ENCODE results near the gene ZNF641.

Gene ZNF641

GRCh38 chr12:48388460-48388859 lies 37.7 kb upstream of the ZNF641 start:
- no peak overlapping the region for H3K23ac ChIP-seq (ENCODE audit: low read length)
- H3K4me1 ChIP-seq (ENCODE audit: control insufficient read depth in 1 of 2, insufficient read depth in 2 of 2, low read length in 2 of 2): peaks cover 0 to 3% of the 10 kb centered on the region in 2 experiments
- no peak overlapping the region for H2BK12ac ChIP-seq (ENCODE audit: low read length)
- H3K79me2 ChIP-seq (ENCODE audit: control insufficient read depth, insufficient read depth, low read length, poor library complexity): no peaks in the 10 kb centered on the region
- no peak overlapping the region for H3K4ac ChIP-seq (ENCODE audit: low read depth, low read length)
- H3K14ac ChIP-seq (ENCODE audit: low read length): no peak overlapping the region
- H3K9me3 ChIP-seq (ENCODE audit: insufficient read depth, low read depth, low read length): peaks cover 5% of the 10 kb centered on the region
- H3K79me1 ChIP-seq (ENCODE audit: low read length): no peaks in the 10 kb centered on the region
- no peak overlapping the region for H3K4me3 ChIP-seq (ENCODE audit: low read depth, low read length)
- H3K18ac ChIP-seq (ENCODE audit: low read length): no peak overlapping the region
- no peak overlapping the region for H3K4me2 ChIP-seq (ENCODE audit: low read length)
- H3K27me3 ChIP-seq (ENCODE audit: insufficient read depth, low read length): no peaks in the 10 kb centered on the region
- no peak overlapping the region for H3K27ac ChIP-seq (ENCODE audit: low read depth, low read length)
- H3K9ac ChIP-seq (ENCODE audit: low read length): no peak overlapping the region
- no peak overlapping the region for H4K91ac ChIP-seq (ENCODE audit: low read depth, low read length)
- WGBS (ENCODE audit: extremely low coverage, insufficient coverage, insufficient read length): no CpG with 5 or more reads among the region's 1 CpG
- H2BK120ac ChIP-seq (ENCODE audit: insufficient read depth, low read length, poor library complexity): no peak overlapping the region
- DNase-seq: no peak
- no peak overlapping the region for H4K8ac ChIP-seq (ENCODE audit: low read depth, low read length)
- no peak overlapping the region for H2AFZ ChIP-seq (ENCODE audit: insufficient read depth, low read length, poor library complexity)
- H3K36me3 ChIP-seq (ENCODE audit: control insufficient read depth in 1 of 2, insufficient read depth in 2 of 2, low read length in 2 of 2): no peaks in the 10 kb centered on the region
- H2AK5ac ChIP-seq (ENCODE audit: low read length): no peak overlapping the region
- no peak overlapping the region for H4K12ac ChIP-seq (ENCODE audit: low read depth, low read length)
- no peak overlapping the region for H2BK5ac ChIP-seq (ENCODE audit: low read depth, low read length, poor library complexity)

GRCh38 chr12:48380596-48380995 lies 29.9 kb upstream of the ZNF641 start:
- Histone ChIP-seq H4K91ac (ENCODE audit: low read depth, low read length) (no peak overlapping the region), H2BK120ac (ENCODE audit: insufficient read depth, low read length, poor library complexity) (no peak overlapping the region), H3K9ac (ENCODE audit: low read length) (no peak overlapping the region), H3K4ac (ENCODE audit: low read depth, low read length) (no peak overlapping the region), H4K8ac (ENCODE audit: low read depth, low read length) (no peak overlapping the region), H3K27ac (ENCODE audit: low read depth, low read length) (no peak overlapping the region), H2BK12ac (ENCODE audit: low read length) (no peak overlapping the region), H4K12ac (ENCODE audit: low read depth, low read length) (no peak overlapping the region), H3K79me2 (ENCODE audit: control insufficient read depth, insufficient read depth, low read length, poor library complexity) (no peaks in the 10 kb centered on the region), H3K23ac (ENCODE audit: low read length) (no peak overlapping the region), H3K4me2 (ENCODE audit: low read length) (no peak overlapping the region), H3K79me1 (ENCODE audit: low read length) (no peaks in the 10 kb centered on the region), H3K14ac (ENCODE audit: low read length) (no peak overlapping the region), H2AK5ac (ENCODE audit: low read length) (no peak overlapping the region), H3K27me3 (ENCODE audit: insufficient read depth, low read length) (no peaks in the 10 kb centered on the region), H3K36me3 (ENCODE audit: control insufficient read depth in 1 of 2, insufficient read depth in 2 of 2, low read length in 2 of 2) (no peaks in the 10 kb centered on the region), H3K9me3 (ENCODE audit: insufficient read depth, low read depth, low read length) (no peaks in the 10 kb centered on the region), H3K4me3 (ENCODE audit: low read depth, low read length) (no peak overlapping the region), H3K4me1 (ENCODE audit: control insufficient read depth in 1 of 2, insufficient read depth in 2 of 2, low read length in 2 of 2) (no peaks in the 10 kb centered on the region), H3K18ac (ENCODE audit: low read length) (no peak overlapping the region), H2AFZ (ENCODE audit: insufficient read depth, low read length, poor library complexity) (no peak overlapping the region), H2BK5ac (ENCODE audit: low read depth, low read length, poor library complexity) (no peak overlapping the region)
- no CpG with 5 or more reads among the region's 1 CpG for WGBS (ENCODE audit: extremely low coverage, insufficient coverage, insufficient read length)
- DNase-seq: no peak

- Histone ChIP-seq H3K4me1 (ENCODE audit: control insufficient read depth in 1 of 2, insufficient read depth in 2 of 2, low read length in 2 of 2) (no peaks in the 10 kb centered on the region), H3K9ac (ENCODE audit: low read length) (no peak overlapping the region), H4K91ac (ENCODE audit: low read depth, low read length) (no peak overlapping the region), H3K4me2 (ENCODE audit: low read length) (no peak overlapping the region), H3K27me3 (ENCODE audit: insufficient read depth, low read length) (no peaks in the 10 kb centered on the region), H4K8ac (ENCODE audit: low read depth, low read length) (no peak overlapping the region), H3K18ac (ENCODE audit: low read length) (no peak overlapping the region), H3K4me3 (ENCODE audit: low read depth, low read length) (no peak overlapping the region), H3K79me1 (ENCODE audit: low read length) (no peaks in the 10 kb centered on the region), H3K23ac (ENCODE audit: low read length) (no peak overlapping the region), H3K36me3 (ENCODE audit: control insufficient read depth in 1 of 2, insufficient read depth in 2 of 2, low read length in 2 of 2) (no peaks in the 10 kb centered on the region), H3K4ac (ENCODE audit: low read depth, low read length) (no peak overlapping the region), H2BK120ac (ENCODE audit: insufficient read depth, low read length, poor library complexity) (no peak overlapping the region), H4K12ac (ENCODE audit: low read depth, low read length) (no peak overlapping the region), H2AK5ac (ENCODE audit: low read length) (no peak overlapping the region), H3K27ac (ENCODE audit: low read depth, low read length) (no peak overlapping the region), H3K79me2 (ENCODE audit: control insufficient read depth, insufficient read depth, low read length, poor library complexity) (no peaks in the 10 kb centered on the region), H3K14ac (ENCODE audit: low read length) (no peak overlapping the region), H2AFZ (ENCODE audit: insufficient read depth, low read length, poor library complexity) (no peak overlapping the region), H2BK12ac (ENCODE audit: low read length) (no peak overlapping the region), H2BK5ac (ENCODE audit: low read depth, low read length, poor library complexity) (no peak overlapping the region), H3K9me3 (ENCODE audit: insufficient read depth, low read depth, low read length) (no peaks in the 10 kb centered on the region)
- peak in 1 of 2 donors; percentile 14 for DNase-seq
- WGBS (ENCODE audit: extremely low coverage, insufficient coverage, insufficient read length): no CpG with 5 or more reads among the region's 4 CpGs
Observed at GRCh38 chr12:48379794-48380193, 29.1 kb upstream of the ZNF641 start.

GRCh38 chr12:48377646-48378045 lies 26.9 kb upstream of the ZNF641 start:
- Histone ChIP-seq H3K27me3 (ENCODE audit: insufficient read depth, low read length) (no peaks in the 10 kb centered on the region), H3K4me2 (ENCODE audit: low read length) (no peak overlapping the region), H2BK120ac (ENCODE audit: insufficient read depth, low read length, poor library complexity) (no peak overlapping the region), H3K18ac (ENCODE audit: low read length) (no peak overlapping the region), H2AFZ (ENCODE audit: insufficient read depth, low read length, poor library complexity) (no peak overlapping the region), H3K4me1 (ENCODE audit: control insufficient read depth in 1 of 2, insufficient read depth in 2 of 2, low read length in 2 of 2) (no peaks in the 10 kb centered on the region), H3K9ac (ENCODE audit: low read length) (no peak overlapping the region), H4K8ac (ENCODE audit: low read depth, low read length) (no peak overlapping the region), H3K79me1 (ENCODE audit: low read length) (no peaks in the 10 kb centered on the region), H3K9me3 (ENCODE audit: insufficient read depth, low read depth, low read length) (no peaks in the 10 kb centered on the region), H3K23ac (ENCODE audit: low read length) (no peak overlapping the region), H2BK12ac (ENCODE audit: low read length) (no peak overlapping the region), H2BK5ac (ENCODE audit: low read depth, low read length, poor library complexity) (no peak overlapping the region), H4K12ac (ENCODE audit: low read depth, low read length) (no peak overlapping the region), H4K91ac (ENCODE audit: low read depth, low read length) (no peak overlapping the region), H3K14ac (ENCODE audit: low read length) (no peak overlapping the region), H3K4me3 (ENCODE audit: low read depth, low read length) (no peak overlapping the region), H3K36me3 (ENCODE audit: control insufficient read depth in 1 of 2, insufficient read depth in 2 of 2, low read length in 2 of 2) (no peaks in the 10 kb centered on the region), H3K27ac (ENCODE audit: low read depth, low read length) (no peak overlapping the region), H3K4ac (ENCODE audit: low read depth, low read length) (no peak overlapping the region), H2AK5ac (ENCODE audit: low read length) (no peak overlapping the region), H3K79me2 (ENCODE audit: control insufficient read depth, insufficient read depth, low read length, poor library complexity) (no peaks in the 10 kb centered on the region)
- WGBS (ENCODE audit: extremely low coverage, insufficient coverage, insufficient read length): no CpG with 5 or more reads among the region's 2 CpGs
- DNase-seq: peak in 1 of 2 donors; percentile 48
